ENCODE results near the gene LRP1B. TPM values are rescaled to one million over a fixed set of nuclear protein-coding genes. Genes with fewer than 3 reads are reported as not detected.

LRP1B gene
- total RNA-seq, 1 donor from 2014 or later, result 8.8 TPM

- H3K4me1 ChIP-seq, result no peaks in the 10 kb centered on the region
- intact Hi-C loops (cut with DNase I), result no loop called here
- H3K36me3 ChIP-seq, result no peaks in the 10 kb centered on the region
- H3K4me3 ChIP-seq, result no peak overlapping the region
- H3K9me3 ChIP-seq, result no peaks in the 10 kb centered on the region
- DNase-seq (ENCODE audit: extremely low spot score in 2 of 2), result no peak
- H3K27me3 ChIP-seq, result no peaks in the 10 kb centered on the region
- TF ChIP-seq CTCF (IDR thresholded peaks at IDR 0.05) (no peak), POLR2AphosphoS5 (IDR thresholded peaks at IDR 0.05; ENCODE audit: insufficient read depth in 1 of 2, low read depth in 1 of 2) (no peak), POLR2A (IDR thresholded peaks at IDR 0.05) (no peak)
- no peak overlapping the region for H3K27ac ChIP-seq
These were observed 184.8 kb downstream of the LRP1B start for GRCh38 chr2:141946016-141946415.

GRCh38 chr2:141943918-141944317, 186.9 kb downstream of the LRP1B start:
- H3K4me1 ChIP-seq, result no peaks in the 10 kb centered on the region
- no peak overlapping the region for H3K27ac ChIP-seq
- TF ChIP-seq POLR2AphosphoS5 (IDR thresholded peaks at IDR 0.05; ENCODE audit: insufficient read depth in 1 of 2, low read depth in 1 of 2) (no peak), CTCF (IDR thresholded peaks at IDR 0.05) (no peak), POLR2A (IDR thresholded peaks at IDR 0.05) (no peak)
- intact Hi-C loops (cut with DNase I), result no loop called here
- no peaks in the 10 kb centered on the region for H3K9me3 ChIP-seq
- no peaks in the 10 kb centered on the region for H3K27me3 ChIP-seq
- no peak for DNase-seq (ENCODE audit: extremely low spot score in 2 of 2)
- H3K4me3 ChIP-seq, result no peak overlapping the region
- no peaks in the 10 kb centered on the region for H3K36me3 ChIP-seq

GRCh38 chr2:141942006-141942789, 188.6 kb downstream of the LRP1B start:
- Histone ChIP-seq H3K4me3 (no peak overlapping the region), H3K27me3 (no peaks in the 10 kb centered on the region), H3K4me1 (no peaks in the 10 kb centered on the region), H3K9me3 (no peaks in the 10 kb centered on the region), H3K27ac (no peak overlapping the region), H3K36me3 (no peaks in the 10 kb centered on the region)
- intact Hi-C loops (cut with DNase I), result no loop called here
- no peak for DNase-seq (ENCODE audit: extremely low spot score in 2 of 2)
- TF ChIP-seq CTCF (IDR thresholded peaks at IDR 0.05) (no peak), POLR2AphosphoS5 (IDR thresholded peaks at IDR 0.05; ENCODE audit: insufficient read depth in 1 of 2, low read depth in 1 of 2) (no peak), POLR2A (IDR thresholded peaks at IDR 0.05) (no peak)

- no peaks in the 10 kb centered on the region for H3K27me3 ChIP-seq
- no peaks in the 10 kb centered on the region for H3K4me1 ChIP-seq
- H3K4me3 ChIP-seq, result no peak overlapping the region
- no peak for TF ChIP-seq POLR2AphosphoS5 (IDR thresholded peaks at IDR 0.05; ENCODE audit: insufficient read depth in 1 of 2, low read depth in 1 of 2)
- TF ChIP-seq POLR2A (IDR thresholded peaks at IDR 0.05), result no peak
- TF ChIP-seq CTCF (IDR thresholded peaks at IDR 0.05), result no peak
- H3K36me3 ChIP-seq, result no peaks in the 10 kb centered on the region
- no peak for DNase-seq (ENCODE audit: extremely low spot score in 2 of 2)
- intact Hi-C loops (cut with DNase I), result no loop called here
- H3K27ac ChIP-seq, result no peak overlapping the region
- no peaks in the 10 kb centered on the region for H3K9me3 ChIP-seq
These were observed 189.6 kb downstream of the LRP1B start for GRCh38 chr2:141941210-141941714.

- H3K9me3 ChIP-seq, result no peaks in the 10 kb centered on the region
- H3K4me1 ChIP-seq, result no peaks in the 10 kb centered on the region
- H3K4me3 ChIP-seq, result no peak overlapping the region
- no peaks in the 10 kb centered on the region for H3K27me3 ChIP-seq
- H3K27ac ChIP-seq, result no peak overlapping the region
- DNase-seq (ENCODE audit: extremely low spot score in 2 of 2), result no peak
- H3K36me3 ChIP-seq, result no peaks in the 10 kb centered on the region
- TF ChIP-seq POLR2AphosphoS5 (IDR thresholded peaks at IDR 0.05; ENCODE audit: insufficient read depth in 1 of 2, low read depth in 1 of 2) (no peak), POLR2A (IDR thresholded peaks at IDR 0.05) (no peak), CTCF (IDR thresholded peaks at IDR 0.05) (no peak)
- intact Hi-C loops (cut with DNase I), result no loop called here
These were observed 190.1 kb downstream of the LRP1B start for GRCh38 chr2:141940709-141941108.

All from vagina (tissue), 2 donors.